Vagina (tissue), 2 donors: ENCODE data around the gene KMT2E.

Source experiments
- POLR2A ChIP-seq, 2 donors: fragments of 450-650 bp; IDR thresholded peaks; one replicate each; pipeline ENCODE4 v1.6.1; 2017; ENCODE audit warnings: antibody characterized with exemption in 2 of 2, mild to moderate bottlenecking in 2 of 2, moderate library complexity in 2 of 2
- TF ChIP-seq, protein P1 (sequence below), 3 experiments: fragments of 450-650 bp in 2 of 3; fragments of 200-600 bp in 1 of 3; sonication (generic) in 1 of 3; IDR thresholded peaks; one replicate each; pipeline ENCODE4 v1.5.1; 2017 to 2019; ENCODE audit warnings: antibody characterized with exemption in 3 of 3, mild to moderate bottlenecking in 2 of 3, moderate library complexity in 2 of 3

DNA sequence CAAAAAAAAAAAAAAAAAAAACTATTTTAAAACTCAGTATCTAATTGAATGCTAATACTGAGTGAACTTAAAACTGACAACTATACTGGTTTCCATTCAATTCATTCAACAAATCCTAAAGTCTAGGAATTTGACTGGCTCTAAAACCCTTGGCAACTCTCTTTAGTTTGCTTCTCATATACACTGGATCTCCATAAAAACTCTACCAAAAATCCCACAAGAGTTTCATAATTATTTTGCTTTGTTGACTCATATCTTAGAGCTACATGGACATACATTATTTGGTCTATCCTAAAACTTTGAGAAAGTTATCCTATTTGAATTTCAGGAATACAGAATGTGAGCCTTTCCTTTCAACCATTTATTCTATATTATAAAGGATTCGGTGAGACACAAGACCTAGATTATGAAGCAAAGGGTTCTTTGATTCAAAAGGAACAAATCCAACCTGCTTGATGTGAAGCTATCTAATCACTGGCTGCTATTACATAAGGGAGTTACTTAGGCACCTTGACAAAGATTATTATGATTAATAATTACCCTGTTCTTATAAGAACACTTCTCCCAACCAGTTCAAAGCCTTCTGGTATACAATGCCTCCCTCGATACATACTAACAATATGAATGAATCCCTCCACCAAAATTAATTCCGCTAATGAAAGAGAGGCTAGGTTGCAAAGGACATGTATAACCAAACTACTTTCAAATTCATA is 15.8 kb upstream of the KMT2E start:
- TF ChIP-seq, protein P1, sequence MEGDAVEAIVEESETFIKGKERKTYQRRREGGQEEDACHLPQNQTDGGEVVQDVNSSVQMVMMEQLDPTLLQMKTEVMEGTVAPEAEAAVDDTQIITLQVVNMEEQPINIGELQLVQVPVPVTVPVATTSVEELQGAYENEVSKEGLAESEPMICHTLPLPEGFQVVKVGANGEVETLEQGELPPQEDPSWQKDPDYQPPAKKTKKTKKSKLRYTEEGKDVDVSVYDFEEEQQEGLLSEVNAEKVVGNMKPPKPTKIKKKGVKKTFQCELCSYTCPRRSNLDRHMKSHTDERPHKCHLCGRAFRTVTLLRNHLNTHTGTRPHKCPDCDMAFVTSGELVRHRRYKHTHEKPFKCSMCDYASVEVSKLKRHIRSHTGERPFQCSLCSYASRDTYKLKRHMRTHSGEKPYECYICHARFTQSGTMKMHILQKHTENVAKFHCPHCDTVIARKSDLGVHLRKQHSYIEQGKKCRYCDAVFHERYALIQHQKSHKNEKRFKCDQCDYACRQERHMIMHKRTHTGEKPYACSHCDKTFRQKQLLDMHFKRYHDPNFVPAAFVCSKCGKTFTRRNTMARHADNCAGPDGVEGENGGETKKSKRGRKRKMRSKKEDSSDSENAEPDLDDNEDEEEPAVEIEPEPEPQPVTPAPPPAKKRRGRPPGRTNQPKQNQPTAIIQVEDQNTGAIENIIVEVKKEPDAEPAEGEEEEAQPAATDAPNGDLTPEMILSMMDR (IDR thresholded peaks at IDR 0.05), result no peak
- no peak for TF ChIP-seq POLR2A (IDR thresholded peaks at IDR 0.05)
